Right lobe of liver (tissue), 6 donors: Measurements from ENCODE around the gene RAD21L1. TPM values are rescaled to one million over a fixed set of nuclear protein-coding genes. Genes with fewer than 3 reads are reported as not detected.

ENCODE experiments used
- ATAC-seq, 4 donors: fragments of 200-7000 bp; cut with Tn5 transposase; one replicate each; pipeline ENCODE4 v1.9.1; 2020; ENCODE audit warnings: mild to moderate bottlenecking in 4 of 4, moderate library complexity in 4 of 4
- DNase-seq, 3 donors: peaks; one replicate each; pipeline ENCODE4 v3.0.0-alpha.2; 2020
- H3K27ac ChIP-seq, 3 donors: fragments of 200-600 bp; one replicate each; pipeline ENCODE4 v1.8.0; 2022
- H3K27me3 ChIP-seq, 2 donors: fragments of 200-600 bp; one replicate each; pipeline ENCODE4 v1.8.0; 2022
- H3K36me3 ChIP-seq, 4 donors: fragments of 200-600 bp; sonication (generic) in 1 of 4; one replicate each; pipeline versions ENCODE4 v1.5.1 to v1.8.0; 2017 to 2022; ENCODE audit warnings: control low read depth in 1 of 4
- H3K4me1 ChIP-seq, 4 donors: fragments of 200-600 bp; sonication (generic) in 1 of 4; one replicate each; pipeline versions ENCODE4 v1.5.1 to v1.8.0; 2017 to 2022; ENCODE audit warnings: control low read depth in 1 of 4
- H3K4me3 ChIP-seq, 3 donors: fragments of 200-600 bp; one replicate each; pipeline ENCODE4 v1.8.0; 2022
- H3K9me3 ChIP-seq, 4 donors: fragments of 200-600 bp; sonication (generic) in 1 of 4; one replicate each; pipeline versions ENCODE4 v1.5.1 to v1.8.0; 2017 to 2022; ENCODE audit warnings: control low read depth in 1 of 4
- POLR2A ChIP-seq: fragments of 450-650 bp; IDR thresholded peaks from one replicate; pipeline ENCODE4 v1.6.1; 2017; ENCODE audit warnings: antibody characterized with exemption, mild to moderate bottlenecking
- WGBS: methylation state at CpG from one replicate; pipeline ENCODE4 v1.1.6; 2018; ENCODE audit warnings: low coverage, low lambda C conversion rate; ENCODE audit not compliant: insufficient coverage; ENCODE audit errors: missing lambda C conversion rate; 5-methylcytosine and 5-hydroxymethylcytosine counted together
- intact Hi-C, 2 donors: fragments of 100-400 bp; cut with DNase I; formaldehyde crosslinking; loops; one replicate each; pipeline versions ENCODE4 v1.11.2 to v1.14.1; 2022
- total RNA-seq, 6 experiments: library from RNA; depleted of rRNA in 2 of 6; stranded (reverse); fragments of >200 nt in 2 of 6; fragmentation: NEBNext Ultra II Directional in 3 of 6; extraction: Animal tissue kit (Norgen Biotek cat#: 25700) in 3 of 6; gene quantifications; one replicate each; pipeline versions ENCODE4 v1.1.0 to v1.2.4, GENCODE V29; 2016 to 2023
- TF ChIP-seq, protein P1 (sequence below), 4 donors: fragments of 200-600 bp in 3 of 4; fragments of 450-650 bp in 1 of 4; IDR thresholded peaks; one replicate each; pipeline versions ENCODE4 v1.5.1 to v1.8.0; 2016 to 2022; ENCODE audit warnings: antibody characterized with exemption in 4 of 4, mild to moderate bottlenecking in 2 of 4
- donor health status: DM: no; HTN: yes; CAD: no.
- donor health status: DM: no; HTN: no; CAD: no.
- donor health status: DM: no; HTN: no; CAD: no.
- donor health status: DM: no; HTN: yes; CAD: no.
- donor health status: DM: no; HTN: yes; CAD: no.

The RAD21L1 gene
- total RNA-seq, 6 experiments from 2014 or later = not detected

DNA sequence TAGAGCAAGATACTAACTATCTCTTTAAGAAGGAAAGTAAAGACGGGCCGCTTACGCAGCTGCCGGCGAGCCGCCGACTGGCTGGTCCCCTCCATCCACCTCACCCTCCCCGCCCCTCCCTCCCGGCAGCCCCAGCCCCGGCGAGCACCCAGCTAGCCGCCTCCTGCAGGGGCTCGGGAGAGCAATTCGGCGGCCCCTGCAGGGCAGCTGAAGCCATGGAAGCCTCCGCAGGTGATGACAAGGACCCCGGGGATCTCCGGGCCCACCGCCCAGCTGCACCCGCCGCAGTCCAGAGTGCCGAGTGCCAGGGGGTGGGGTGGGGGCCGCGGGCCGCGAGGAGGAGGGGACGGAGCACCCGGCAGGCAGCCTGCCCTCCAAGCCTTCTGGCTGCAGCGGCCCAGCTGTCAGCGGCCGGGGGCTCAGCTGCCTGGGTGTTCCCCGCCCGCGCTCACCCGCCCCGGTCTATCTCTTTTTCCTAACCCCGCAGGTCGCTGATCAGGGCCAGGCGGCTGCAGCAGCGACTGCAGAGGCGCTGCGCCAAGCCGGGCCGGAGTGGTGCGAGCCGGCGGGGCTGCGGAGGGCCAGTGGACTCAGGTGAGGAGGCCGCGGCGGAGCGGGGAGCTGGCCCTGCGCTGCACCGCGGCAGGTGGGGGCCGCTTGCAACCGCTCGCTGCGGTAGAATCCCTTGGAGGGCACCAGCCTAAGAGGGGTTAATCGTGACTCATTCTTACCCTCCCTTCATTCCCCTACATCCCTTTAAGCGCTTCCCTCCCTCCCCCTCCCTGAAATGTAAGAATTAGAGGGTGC lies 40.5 kb downstream of the RAD21L1 start, which contains the start of gene SNPH:
TSS of gene SNPH (plus strand) at position 128 of the 807 bp plus-strand sequence. CDS start 29,946 bp downstream, outside the sequence.
- Histone ChIP-seq H3K9me3 (no peaks in the 10 kb centered on the region), H3K4me1 (peaks cover 0 to 5% (median 0%) of the 10 kb centered on the region in 4 donors), H3K36me3 (no peaks in the 10 kb centered on the region), H3K4me3 (peak within 1 kb of the TSS; percentile 43 to 55 (median 51)), H3K27ac (no peak within 1 kb of the TSS), H3K27me3 (no peaks in the 10 kb centered on the region)
- 2% methylated on average over 14 of the region's 61 CpGs for WGBS
- TF ChIP-seq, protein P1, sequence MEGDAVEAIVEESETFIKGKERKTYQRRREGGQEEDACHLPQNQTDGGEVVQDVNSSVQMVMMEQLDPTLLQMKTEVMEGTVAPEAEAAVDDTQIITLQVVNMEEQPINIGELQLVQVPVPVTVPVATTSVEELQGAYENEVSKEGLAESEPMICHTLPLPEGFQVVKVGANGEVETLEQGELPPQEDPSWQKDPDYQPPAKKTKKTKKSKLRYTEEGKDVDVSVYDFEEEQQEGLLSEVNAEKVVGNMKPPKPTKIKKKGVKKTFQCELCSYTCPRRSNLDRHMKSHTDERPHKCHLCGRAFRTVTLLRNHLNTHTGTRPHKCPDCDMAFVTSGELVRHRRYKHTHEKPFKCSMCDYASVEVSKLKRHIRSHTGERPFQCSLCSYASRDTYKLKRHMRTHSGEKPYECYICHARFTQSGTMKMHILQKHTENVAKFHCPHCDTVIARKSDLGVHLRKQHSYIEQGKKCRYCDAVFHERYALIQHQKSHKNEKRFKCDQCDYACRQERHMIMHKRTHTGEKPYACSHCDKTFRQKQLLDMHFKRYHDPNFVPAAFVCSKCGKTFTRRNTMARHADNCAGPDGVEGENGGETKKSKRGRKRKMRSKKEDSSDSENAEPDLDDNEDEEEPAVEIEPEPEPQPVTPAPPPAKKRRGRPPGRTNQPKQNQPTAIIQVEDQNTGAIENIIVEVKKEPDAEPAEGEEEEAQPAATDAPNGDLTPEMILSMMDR (IDR thresholded peaks at IDR 0.05) = no peak
- TF ChIP-seq POLR2A = no peak
- DNase-seq (peak in 2 of 3 donors; percentile 52 to 61), ATAC-seq (peak; percentile 79 to 89 (median 82))
- intact Hi-C loops = no loop called here

DNA sequence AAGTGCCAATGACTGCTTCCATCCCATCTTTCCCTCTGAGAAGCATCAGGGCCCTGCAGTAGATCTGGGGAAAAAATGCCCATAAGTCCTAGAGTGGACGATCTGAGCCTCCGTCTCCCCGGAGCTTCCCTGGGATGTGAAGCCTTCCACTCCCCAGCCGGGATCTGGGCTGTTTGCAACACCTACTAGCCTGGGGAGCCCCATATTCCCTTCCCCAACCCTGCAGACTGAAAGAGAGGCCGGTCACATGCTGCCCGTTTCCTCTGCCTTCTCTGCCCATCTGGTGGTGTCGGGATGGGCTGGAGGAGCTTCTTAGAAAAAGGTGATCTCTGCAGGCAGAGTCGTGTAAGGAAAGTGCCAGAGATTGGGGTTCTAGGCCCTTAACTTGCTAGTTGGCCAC lies 41.3 kb downstream of the RAD21L1 start:
- no peaks in the 10 kb centered on the region for H3K36me3 ChIP-seq
- no peak overlapping the region for H3K4me3 ChIP-seq
- DNase-seq (no peak), ATAC-seq (no peak)
- H3K9me3 ChIP-seq = no peaks in the 10 kb centered on the region
- no peak overlapping the region for H3K27ac ChIP-seq
- intact Hi-C loops = no loop called here
- no peaks in the 10 kb centered on the region for H3K27me3 ChIP-seq
- WGBS = 75% methylated on average over 4 of the region's 8 CpGs
- TF ChIP-seq POLR2A = no peak
- TF ChIP-seq, protein P1 (IDR thresholded peaks at IDR 0.05) = no peak
- H3K4me1 ChIP-seq = peaks cover 0 to 5% (median 0%) of the 10 kb centered on the region in 4 donors

DNA sequence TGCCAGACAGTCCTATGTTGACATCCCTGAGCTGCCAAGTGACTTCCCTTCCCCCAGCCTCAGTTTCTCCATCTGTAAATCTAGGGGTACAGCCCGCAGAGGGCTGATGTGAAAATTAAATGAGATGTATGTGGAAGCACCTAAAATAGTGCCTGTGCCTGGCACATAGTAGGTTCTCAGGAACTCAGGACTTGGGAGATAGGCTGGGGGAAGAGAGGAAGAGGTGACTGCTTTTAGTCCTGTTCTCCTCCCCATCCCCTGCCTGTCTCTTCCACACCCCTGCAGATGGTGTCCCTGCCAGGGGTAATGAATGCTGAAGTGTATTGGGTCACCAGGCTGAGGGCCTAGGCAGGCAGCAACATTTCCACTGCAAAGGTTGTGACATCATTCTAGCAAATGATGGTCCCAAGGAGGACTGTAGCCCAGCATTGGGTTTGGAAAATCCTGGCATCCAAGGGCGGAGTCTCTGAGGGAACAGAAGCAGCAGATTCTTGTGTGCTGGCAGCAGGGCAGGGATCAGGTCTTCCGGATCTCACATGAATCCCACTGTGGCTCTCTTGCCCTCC lies 42.0 kb downstream of the RAD21L1 start:
- peaks cover 0 to 5% (median 0%) of the 10 kb centered on the region in 4 donors for H3K4me1 ChIP-seq
- TF ChIP-seq, protein P1 (IDR thresholded peaks at IDR 0.05) = no peak
- no peak for TF ChIP-seq POLR2A
- intact Hi-C loops = no loop called here
- H3K27me3 ChIP-seq = no peaks in the 10 kb centered on the region
- no peaks in the 10 kb centered on the region for H3K36me3 ChIP-seq
- ATAC-seq (no peak), DNase-seq (no peak)
- no peak overlapping the region for H3K27ac ChIP-seq
- H3K4me3 ChIP-seq = no peak overlapping the region
- 80% methylated on average over 1 of the region's 3 CpGs for WGBS
- no peaks in the 10 kb centered on the region for H3K9me3 ChIP-seq

DNA sequence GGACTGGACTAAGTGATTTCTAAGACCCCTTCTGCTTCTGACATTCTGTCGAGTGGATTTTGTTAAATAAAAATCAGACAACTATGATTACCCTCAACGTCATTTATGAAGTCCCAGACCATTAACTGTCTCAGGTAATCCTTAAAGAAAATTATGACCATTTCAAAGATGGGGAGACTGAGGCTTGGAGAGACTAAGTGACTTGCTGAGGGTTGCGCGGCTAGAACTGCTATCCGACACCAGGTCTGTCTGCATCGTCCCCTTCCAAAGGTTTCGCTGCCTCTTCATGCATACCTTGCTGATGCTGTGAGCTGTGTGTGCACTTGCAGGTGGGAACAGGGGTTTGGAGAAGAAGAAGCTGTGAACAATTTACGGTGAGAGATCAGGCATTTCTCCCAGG lies 43.4 kb downstream of the RAD21L1 start:
- WGBS = 80% methylated on average over 7 of the region's 8 CpGs

More for the DNA sequence above, 43.4 kb downstream of the RAD21L1 start:
- H3K4me3 ChIP-seq = no peak overlapping the region
- peaks cover 0 to 5% (median 0%) of the 10 kb centered on the region in 4 donors for H3K4me1 ChIP-seq
- no peak for DNase-seq
- H3K27me3 ChIP-seq = no peaks in the 10 kb centered on the region
- no peaks in the 10 kb centered on the region for H3K36me3 ChIP-seq
- ATAC-seq = no peak
- intact Hi-C loops = no loop called here
- H3K9me3 ChIP-seq = no peaks in the 10 kb centered on the region
- H3K27ac ChIP-seq = no peak overlapping the region
- TF ChIP-seq, protein P1 (IDR thresholded peaks at IDR 0.05) = no peak
- no peak for TF ChIP-seq POLR2A
